Left ventricle myocardium superior (tissue), 1 donor: ENCODE measurements around the gene NDUFB7. TPM values are rescaled to one million over a fixed set of nuclear protein-coding genes. Genes with fewer than 3 reads are reported as not detected.
"Not testable (repeated sequence)": the region's sequence is repeated elsewhere in the genome, so short reads cannot be mapped to it uniquely, and the experiment has no call there.

Source experiments
- ATAC-seq: fragments of 200-7000 bp; cut with Tn5 transposase; one replicate; pipeline ENCODE4 v1.9.1; 2020; ENCODE audit warnings: mild to moderate bottlenecking, moderate library complexity
- DNase-seq: peaks from one replicate; pipeline ENCODE4 v3.0.0-alpha.2; 2020
- intact Hi-C: fragments of 100-400 bp; cut with micrococcal nuclease; formaldehyde crosslinking; loops from one replicate; pipeline ENCODE4 v1.11.0; 2022
- total RNA-seq: library from RNA; stranded (reverse); fragmentation: NEBNext Ultra II Directional; extraction: Animal tissue kit (Norgen Biotek cat#: 25700); gene quantifications from one replicate; pipeline ENCODE4 v1.2.1, GENCODE V29; 2021
- donor health status: DM: no; HTN: yes; CAD: no; lungs with severe emphysema.

The NDUFB7 gene
- total RNA-seq, 1 donor from 2014 or later: 546 TPM

GRCh38 chr19:14556662-14557188, 15.1 kb downstream of the NDUFB7 start:
- peak; percentile 87 for DNase-seq
- peak; percentile 53 for ATAC-seq
- intact Hi-C loops: no loop called here

GRCh38 chr19:14555918-14556661, 15.8 kb downstream of the NDUFB7 start:
- intact Hi-C loops: no loop called here
- no peak for ATAC-seq
- no peak for DNase-seq

GRCh38 chr19:14554382-14554812, 17.5 kb downstream of the NDUFB7 start:
- no peak for DNase-seq
- no peak for ATAC-seq
- intact Hi-C loops: no loop called here

GRCh38 chr19:14553939-14554243, 18.0 kb downstream of the NDUFB7 start:
- intact Hi-C loops: no loop called here
- DNase-seq (no peak), ATAC-seq (no peak)

GRCh38 chr19:14553042-14553938, 18.6 kb downstream of the NDUFB7 start:
- ATAC-seq: no peak
- intact Hi-C loops: no loop called here
- DNase-seq: no peak

- intact Hi-C loops, DNase-seq, ATAC-seq: not testable (repeated sequence)
These were observed 19.9 kb downstream of the NDUFB7 start for GRCh38 chr19:14552006-14552360.

GRCh38 chr19:14551134-14552005, 20.5 kb downstream of the NDUFB7 start:
- intact Hi-C loops: not testable (repeated sequence)
- DNase-seq (peak; percentile 75), ATAC-seq (peak; percentile 86)

- ATAC-seq (no peak), DNase-seq (no peak)
- intact Hi-C loops: no loop called here
These were observed 21.6 kb downstream of the NDUFB7 start for GRCh38 chr19:14550201-14550754.

GRCh38 chr19:14545716-14546082, 26.2 kb downstream of the NDUFB7 start:
- ATAC-seq: no peak

GRCh38 chr19:14544977-14545715, 26.7 kb downstream of the NDUFB7 start:
- intact Hi-C loops: no loop called here
- DNase-seq (peak; percentile 87), ATAC-seq (peak; percentile 87)

More at GRCh38 chr19:14545716-14546082, 26.2 kb downstream of the NDUFB7 start:
- no peak for DNase-seq
- intact Hi-C loops: no loop called here

- ATAC-seq (no peak), DNase-seq (no peak)
- intact Hi-C loops: no loop called here
These were observed 27.8 kb downstream of the NDUFB7 start for GRCh38 chr19:14544047-14544446.

GRCh38 chr19:14542711-14543328, 29.0 kb downstream of the NDUFB7 start:
- DNase-seq (no peak), ATAC-seq (peak; percentile 35)
- intact Hi-C loops: no loop called here

- DNase-seq, ATAC-seq, intact Hi-C loops: not testable (repeated sequence)
These were observed 29.9 kb downstream of the NDUFB7 start for GRCh38 chr19:14541979-14542378.

GRCh38 chr19:14540741-14541525, 30.9 kb downstream of the NDUFB7 start:
- DNase-seq: no peak

GRCh38 chr19:14536926-14537692, 34.8 kb downstream of the NDUFB7 start:
- DNase-seq (peak; percentile 73), ATAC-seq (peak; percentile 75)
- intact Hi-C loops: no loop called here

More at GRCh38 chr19:14540741-14541525, 30.9 kb downstream of the NDUFB7 start:
- ATAC-seq: no peak
- intact Hi-C loops: no loop called here

GRCh38 chr19:14533450-14533849, 38.4 kb downstream of the NDUFB7 start:
- intact Hi-C loops: no loop called here
- DNase-seq (no peak), ATAC-seq (no peak)
